Suprapubic skin (tissue), 4 donors: Measurements from ENCODE around the gene CEPT1. TPM values are rescaled to one million over a fixed set of nuclear protein-coding genes. Genes with fewer than 3 reads are reported as not detected.
A peak's percentile ranks its signal among the peaks of the same experiment; 100 is the strongest.

Experiments
- DNase-seq, 2 donors: peaks; one replicate each; pipeline ENCODE4 v3.0.0-alpha.2; 2019; ENCODE audit warnings: low spot score in 2 of 2
- H3K27ac ChIP-seq: fragments of 200-600 bp; sonication (generic); one replicate; pipeline ENCODE4 v1.5.1; 2019
- H3K27me3 ChIP-seq: fragments of 200-600 bp; sonication (generic); one replicate; pipeline ENCODE4 v1.5.1; 2019
- H3K36me3 ChIP-seq: fragments of 200-600 bp; sonication (generic); one replicate; pipeline ENCODE4 v1.5.1; 2019
- H3K4me1 ChIP-seq: fragments of 200-600 bp; sonication (generic); one replicate; pipeline ENCODE4 v1.5.1; 2019
- H3K4me3 ChIP-seq: fragments of 200-600 bp; sonication (generic); one replicate; pipeline ENCODE4 v1.5.1; 2019; ENCODE audit warnings: mild to moderate bottlenecking
- H3K9me3 ChIP-seq: fragments of 200-600 bp; sonication (generic); one replicate; pipeline ENCODE4 v1.5.1; 2019
- CTCF ChIP-seq, 2 donors: fragments of 200-600 bp in 1 of 2; fragments of 450-650 bp in 1 of 2; sonication (generic) in 1 of 2; IDR thresholded peaks; one replicate each; pipeline ENCODE4 v1.5.1; 2016 to 2019; ENCODE audit warnings: antibody characterized with exemption in 2 of 2, mild to moderate bottlenecking in 1 of 2, moderate library complexity in 1 of 2
- EP300 ChIP-seq: sonication (generic); formaldehyde crosslinking; IDR thresholded peaks from one replicate; pipeline ENCODE4 v1.6.1; 2017; ENCODE audit warnings: antibody characterized with exemption
- POLR2A ChIP-seq, 2 donors: fragments of 450-650 bp; IDR thresholded peaks; one replicate each; pipeline ENCODE4 v1.6.1; 2017; ENCODE audit warnings: antibody characterized with exemption in 2 of 2, mild to moderate bottlenecking in 2 of 2, moderate library complexity in 2 of 2
- POLR2AphosphoS5 ChIP-seq, 3 donors: sonication (generic); formaldehyde crosslinking; IDR thresholded peaks; one replicate each; pipeline ENCODE4 v1.6.1; 2017; ENCODE audit warnings: antibody characterized with exemption in 3 of 3
- WGBS: methylation state at CpG from one replicate; pipeline ENCODE4 v1.1.5; 2018; 5-methylcytosine and 5-hydroxymethylcytosine counted together
- total RNA-seq, 4 donors: library from RNA; depleted of rRNA; stranded (reverse); fragments of >200 nt; gene quantifications; one replicate each; pipeline ENCODE4 v1.1.0, GENCODE V29; 2016

Gene CEPT1
- total RNA-seq, 4 donors from 2014 or later, result 29.8 to 50.8 (median 36.9) TPM

- Histone ChIP-seq H3K4me3 (no peak overlapping the region), H3K27ac (peak overlapping the region; percentile 42), H3K27me3 (no peaks in the 10 kb centered on the region), H3K36me3 (no peaks in the 10 kb centered on the region), H3K4me1 (peaks cover 10% of the 10 kb centered on the region), H3K9me3 (no peaks in the 10 kb centered on the region)
- no peak for DNase-seq
- WGBS, result 73% methylated on average over 2 of the region's 2 CpGs
- TF ChIP-seq EP300, result no peak
- TF ChIP-seq POLR2A (IDR thresholded peaks at IDR 0.05), result no peak
- TF ChIP-seq POLR2AphosphoS5 (IDR thresholded peaks at IDR 0.05), result no peak
Measured at GRCh38 chr1:111228748-111229126, 88.7 kb downstream of the CEPT1 start.

- Histone ChIP-seq H3K9me3 (no peaks in the 10 kb centered on the region), H3K27ac (no peak overlapping the region), H3K4me3 (no peak overlapping the region), H3K27me3 (no peaks in the 10 kb centered on the region), H3K4me1 (peaks cover 17% of the 10 kb centered on the region), H3K36me3 (no peaks in the 10 kb centered on the region)
- DNase-seq, result no peak
- 93% methylated on average over 3 of the region's 3 CpGs for WGBS
- TF ChIP-seq POLR2A (IDR thresholded peaks at IDR 0.05) (no peak), CTCF (IDR thresholded peaks at IDR 0.05) (no peak), EP300 (no peak), POLR2AphosphoS5 (IDR thresholded peaks at IDR 0.05) (no peak)
Measured at GRCh38 chr1:111232134-111232533, 92.1 kb downstream of the CEPT1 start.

- 84% methylated on average over 4 of the region's 4 CpGs for WGBS
- H3K9me3 ChIP-seq, result no peaks in the 10 kb centered on the region
- H3K27ac ChIP-seq, result no peak overlapping the region
- TF ChIP-seq POLR2AphosphoS5 (IDR thresholded peaks at IDR 0.05), result no peak
- TF ChIP-seq EP300, result no peak
- no peak for TF ChIP-seq CTCF (IDR thresholded peaks at IDR 0.05)
- no peak for TF ChIP-seq POLR2A (IDR thresholded peaks at IDR 0.05)
- no peak for DNase-seq
- peaks cover 9% of the 10 kb centered on the region for H3K4me1 ChIP-seq
- no peaks in the 10 kb centered on the region for H3K36me3 ChIP-seq
- no peaks in the 10 kb centered on the region for H3K27me3 ChIP-seq
- no peak overlapping the region for H3K4me3 ChIP-seq
Measured at GRCh38 chr1:111234258-111234657, 94.2 kb downstream of the CEPT1 start.

Other genes with a start within 250 kb of the CEPT1 start
- 10 to 100 TPM in 1 of 4 donors, 1 to 10 TPM in 3; 7.9 to 11.5 (median 8.7) TPM for gene LRIF1, start 176.3 kb upstream of the CEPT1 start, total RNA-seq
- 10 to 100 TPM; 24.4 to 37.1 (median 31.1) TPM for gene DRAM2, start 130 bp upstream of the CEPT1 start, total RNA-seq
- gene DENND2D, start 60.4 kb downstream of the CEPT1 start, total RNA-seq, result 10 to 100 TPM; 25.3 to 37.1 (median 31.8) TPM
- gene CHI3L2, start 87.5 kb downstream of the CEPT1 start, total RNA-seq, result 1 to 10 TPM; 4.7 to 9.8 (median 7.7) TPM
- not detected for gene CHIA, start 150.6 kb downstream of the CEPT1 start, total RNA-seq